HEK293 (cell line): ENCODE data around the gene FUBP3.

Experiments
- CTCF ChIA-PET: fragments of 350-600 bp; formaldehyde crosslinking; extraction: SDS; loops from one replicate; lab custom pipeline; 2021; ENCODE audit warnings: antibody characterized with exemption; lab: Yijun Ruan, JAX
- POLR2A ChIA-PET: fragments of 300-600 bp; formaldehyde crosslinking; extraction: SDS; loops from one replicate; lab custom pipeline; 2020; ENCODE audit warnings: antibody characterized with exemption, inconsistent platforms; lab: Yijun Ruan, JAX
- H3K27ac ChIP-seq: fragments of 200-500 bp; sonication (Bioruptor generic); 2 replicates; pipeline ENCODE4 v1.5.1; 2014; ENCODE audit warnings: low read depth, low read length, control low read depth, inconsistent platforms; ENCODE audit errors: extremely low read depth
- H3K36me3 ChIP-seq, 2 experiments: fragments of 200-500 bp in 1 of 2; sonication (Bioruptor generic) in 1 of 2; 1 replicate in 1 of 2; 2 replicates in 1 of 2; pipeline ENCODE4 v1.5.1; 2014 to 2017; ENCODE audit warnings: inconsistent platforms in 2 of 2, low read length in 2 of 2; ENCODE audit not compliant: control insufficient read depth in 2 of 2, insufficient read depth in 1 of 2
- H3K4me1 ChIP-seq: fragments of 200-500 bp; sonication (Bioruptor generic); 2 replicates; pipeline ENCODE4 v1.5.1; 2014; ENCODE audit warnings: mild to moderate bottlenecking, low read length, inconsistent platforms; ENCODE audit not compliant: control insufficient read depth, insufficient read depth
- H3K4me3 ChIP-seq: 2 replicates; pipeline ENCODE4 v1.5.1; 2011; ENCODE audit warnings: low read depth, mild to moderate bottlenecking, control low read depth, low read length, moderate library complexity
- H3K9me3 ChIP-seq: fragments of 200-500 bp; sonication (Bioruptor generic); 2 replicates; pipeline ENCODE4 v1.5.1; 2014; ENCODE audit warnings: low read depth, low read length, inconsistent platforms; ENCODE audit not compliant: control insufficient read depth, insufficient read depth
- HOXA7 ChIP-seq: sonication (generic); formaldehyde crosslinking; IDR thresholded peaks from 2 replicates; pipeline ENCODE4 v1.8.1; 2022; ENCODE audit warnings: missing genetic modification reagents, borderline replicate concordance
- KLF10 ChIP-seq: fragments of 450-650 bp; IDR thresholded peaks from 2 replicates; pipeline ENCODE4 v1.5.1; 2018; ENCODE audit warnings: missing biosample characterization, mild to moderate bottlenecking, missing genetic modification characterization
- SCRT2 ChIP-seq: fragments of 450-650 bp; formaldehyde crosslinking; IDR thresholded peaks from 2 replicates; pipeline ENCODE4 v1.5.1; 2016; ENCODE audit warnings: missing biosample characterization, missing genetic modification characterization
- TSHZ1 ChIP-seq: fragments of 450-650 bp; formaldehyde crosslinking; IDR thresholded peaks from 2 replicates; pipeline ENCODE4 v1.5.1; 2016; ENCODE audit warnings: missing biosample characterization, missing genetic modification characterization, borderline replicate concordance
- ZBTB17 ChIP-seq: fragments of 450-650 bp; formaldehyde crosslinking; IDR thresholded peaks from 2 replicates; pipeline ENCODE4 v1.5.1; 2016; ENCODE audit warnings: missing biosample characterization, missing genetic modification characterization
- ZNF121 ChIP-seq: fragments of 450-650 bp; formaldehyde crosslinking; IDR thresholded peaks from 2 replicates; pipeline ENCODE4 v1.5.1; 2016; ENCODE audit warnings: missing biosample characterization, missing genetic modification characterization
- ZNF148 ChIP-seq: fragments of 450-650 bp; formaldehyde crosslinking; IDR thresholded peaks from 2 replicates; pipeline ENCODE4 v1.5.0; 2017; ENCODE audit warnings: missing biosample characterization, missing genetic modification characterization, borderline replicate concordance
- ZNF211 ChIP-seq: fragments of 450-650 bp; formaldehyde crosslinking; IDR thresholded peaks from 2 replicates; pipeline ENCODE4 v1.5.1; 2016; ENCODE audit warnings: low read depth, missing biosample characterization, missing genetic modification characterization
- ZNF510 ChIP-seq: fragments of 450-650 bp; formaldehyde crosslinking; IDR thresholded peaks from 2 replicates; pipeline ENCODE4 v1.5.1; 2018; ENCODE audit warnings: mild to moderate bottlenecking, missing genetic modification characterization, missing biosample characterization; ENCODE audit not compliant: insufficient replicate concordance
- ZNF548 ChIP-seq: fragments of 450-650 bp; formaldehyde crosslinking; IDR thresholded peaks from 2 replicates; pipeline ENCODE4 v1.5.1; 2016; ENCODE audit warnings: missing biosample characterization, missing genetic modification characterization
- ZNF558 ChIP-seq: fragments of 450-650 bp; formaldehyde crosslinking; IDR thresholded peaks from 2 replicates; pipeline ENCODE4 v1.5.1; 2016; ENCODE audit warnings: missing biosample characterization, missing genetic modification characterization
- ZNF561 ChIP-seq: fragments of 450-650 bp; IDR thresholded peaks from 2 replicates; pipeline ENCODE4 v1.5.1; 2018; ENCODE audit warnings: missing biosample characterization, missing genetic modification characterization, borderline replicate concordance
- ZNF610 ChIP-seq: fragments of 450-650 bp; formaldehyde crosslinking; IDR thresholded peaks from 2 replicates; pipeline ENCODE4 v1.5.1; 2016; ENCODE audit warnings: missing biosample characterization, missing genetic modification characterization, borderline replicate concordance
- ZNF639 ChIP-seq: fragments of 450-650 bp; formaldehyde crosslinking; IDR thresholded peaks from 2 replicates; pipeline ENCODE4 v1.5.1; 2016; ENCODE audit warnings: missing biosample characterization, missing genetic modification characterization
- ZNF692 ChIP-seq: fragments of 450-650 bp; formaldehyde crosslinking; IDR thresholded peaks from 2 replicates; pipeline ENCODE4 v1.5.1; 2016; ENCODE audit warnings: missing biosample characterization, missing genetic modification characterization
- ZNF701 ChIP-seq: fragments of 450-650 bp; formaldehyde crosslinking; IDR thresholded peaks from 2 replicates; pipeline ENCODE4 v1.5.1; 2016; ENCODE audit warnings: missing biosample characterization, missing genetic modification characterization
- TF ChIP-seq, protein P1 (sequence below): fragments of 450-650 bp; formaldehyde crosslinking; IDR thresholded peaks from 2 replicates; pipeline ENCODE4 v1.5.1; 2017; ENCODE audit warnings: missing biosample characterization, missing genetic modification characterization

The FUBP3 gene

GRCh38 chr9:130627051-130627450 is 47.7 kb downstream of the FUBP3 start:
- ChIA-PET POLR2A (no interaction called here), CTCF (interaction anchor here (0.9 kb wide), 1 partner anchor 26 kb away, joined by 3 read pairs; no protein-coding TSS in a partner anchor)
- TF ChIP-seq ZNF561 (tag by site-specific recombination) = no peak
- TF ChIP-seq ZNF211 (tag by site-specific recombination) = no peak
- no peak for TF ChIP-seq ZNF510 (tag by site-specific recombination)
- TF ChIP-seq TSHZ1 (tag by site-specific recombination) = no peak
- TF ChIP-seq KLF10 (tag by site-specific recombination) = no peak
- no peak for TF ChIP-seq HOXA7 (CRISPR knock-in tag)
- TF ChIP-seq ZNF610 (tag by site-specific recombination) = no peak
- no peak for TF ChIP-seq ZNF639 (tag by site-specific recombination)
- TF ChIP-seq ZNF121 (tag by site-specific recombination) = no peak
- TF ChIP-seq ZNF548 = no peak
- no peak for TF ChIP-seq ZNF558 (tag by site-specific recombination)
- TF ChIP-seq ZBTB17 (tag by site-specific recombination) = no peak
- TF ChIP-seq, protein P1, sequence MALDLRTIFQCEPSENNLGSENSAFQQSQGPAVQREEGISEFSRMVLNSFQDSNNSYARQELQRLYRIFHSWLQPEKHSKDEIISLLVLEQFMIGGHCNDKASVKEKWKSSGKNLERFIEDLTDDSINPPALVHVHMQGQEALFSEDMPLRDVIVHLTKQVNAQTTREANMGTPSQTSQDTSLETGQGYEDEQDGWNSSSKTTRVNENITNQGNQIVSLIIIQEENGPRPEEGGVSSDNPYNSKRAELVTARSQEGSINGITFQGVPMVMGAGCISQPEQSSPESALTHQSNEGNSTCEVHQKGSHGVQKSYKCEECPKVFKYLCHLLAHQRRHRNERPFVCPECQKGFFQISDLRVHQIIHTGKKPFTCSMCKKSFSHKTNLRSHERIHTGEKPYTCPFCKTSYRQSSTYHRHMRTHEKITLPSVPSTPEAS = no peak
- no peak for TF ChIP-seq ZNF692 (tag by site-specific recombination)
- TF ChIP-seq SCRT2 (tag by site-specific recombination) = no peak
- TF ChIP-seq ZNF701 (tag by site-specific recombination) = no peak
- TF ChIP-seq ZNF148 (tag by site-specific recombination) = no peak
- H3K27ac ChIP-seq = no peak overlapping the region
- no peak overlapping the region for H3K4me3 ChIP-seq
- no peaks in the 10 kb centered on the region for H3K9me3 ChIP-seq
- no peaks in the 10 kb centered on the region for H3K4me1 ChIP-seq
- peaks cover 8 to 94% of the 10 kb centered on the region in 2 experiments for H3K36me3 ChIP-seq
